ENCODE data around the gene ABTB2. TPM values are rescaled to one million over a fixed set of nuclear protein-coding genes. Genes with fewer than 3 reads are reported as not detected.
"Not testable (repeated sequence)": the region's sequence is repeated elsewhere in the genome, so short reads cannot be mapped to it uniquely, and the experiment has no call there.

The ABTB2 gene
- total RNA-seq, 6 donors from 2014 or later, result 1.4 to 6.8 (median 4.7) TPM

- no peak for ATAC-seq (ENCODE audit: low FRiP score in 2 of 2)
- TF ChIP-seq POLR2A (IDR thresholded peaks at IDR 0.05), result no peak
- no peak for TF ChIP-seq CTCF (IDR thresholded peaks at IDR 0.05)
- no peak for TF ChIP-seq EP300 (IDR thresholded peaks at IDR 0.05)
- no peak for TF ChIP-seq POLR2AphosphoS5 (IDR thresholded peaks at IDR 0.05)
- no peak for DNase-seq
- H3K36me3 ChIP-seq, result no peaks in the 10 kb centered on the region
- H3K9me3 ChIP-seq, result peaks cover 0 to 12% (median 9%) of the 10 kb centered on the region in 4 donors
- H3K4me1 ChIP-seq, result no peaks in the 10 kb centered on the region
- H3K27ac ChIP-seq, result no peak overlapping the region
- no peaks in the 10 kb centered on the region for H3K27me3 ChIP-seq
- H3K4me3 ChIP-seq, result no peak overlapping the region
- WGBS, 2 donors, result 82 to 89% methylated on average over 5 to 6 of the region's 6 CpGs
Measured at GRCh38 chr11:34394771-34395300, 37.0 kb upstream of the ABTB2 start.

- H3K4me3 ChIP-seq, result no peak overlapping the region
- H3K27ac ChIP-seq, result no peak overlapping the region
- H3K4me1 ChIP-seq, result no peaks in the 10 kb centered on the region
- TF ChIP-seq CTCF (IDR thresholded peaks at IDR 0.05) (no peak), POLR2AphosphoS5 (IDR thresholded peaks at IDR 0.05) (no peak), EP300 (IDR thresholded peaks at IDR 0.05) (no peak), POLR2A (IDR thresholded peaks at IDR 0.05) (no peak)
- DNase-seq, result no peak
- WGBS, 2 donors, result 97% methylated on average over 1 of the region's 1 CpG
- no peaks in the 10 kb centered on the region for H3K9me3 ChIP-seq
- H3K36me3 ChIP-seq, result no peaks in the 10 kb centered on the region
- H3K27me3 ChIP-seq, result no peaks in the 10 kb centered on the region
- ATAC-seq (ENCODE audit: low FRiP score in 2 of 2), result no peak
Measured at GRCh38 chr11:34387653-34388052, 29.8 kb upstream of the ABTB2 start.

GRCh38 chr11:34386356-34386755, 28.5 kb upstream of the ABTB2 start:
- H3K4me3 ChIP-seq; DNase-seq; H3K36me3 ChIP-seq; H3K9me3 ChIP-seq; H3K27ac ChIP-seq; H3K27me3 ChIP-seq; H3K4me1 ChIP-seq; ATAC-seq (ENCODE audit: low FRiP score in 2 of 2): not testable (repeated sequence)
- WGBS, 2 donors, result 61 to 82% methylated on average over 2 of the region's 2 CpGs

- peaks cover 0 to 7% (median under 1%) of the 10 kb centered on the region in 4 donors for H3K9me3 ChIP-seq
- no peak overlapping the region for H3K4me3 ChIP-seq
- H3K4me1 ChIP-seq, result no peaks in the 10 kb centered on the region
- TF ChIP-seq POLR2A (IDR thresholded peaks at IDR 0.05) (no peak), POLR2AphosphoS5 (IDR thresholded peaks at IDR 0.05) (no peak), EP300 (IDR thresholded peaks at IDR 0.05) (no peak), CTCF (IDR thresholded peaks at IDR 0.05) (no peak)
- H3K27ac ChIP-seq, result no peak overlapping the region
- no peak for ATAC-seq (ENCODE audit: low FRiP score in 2 of 2)
- DNase-seq, result no peak
- H3K27me3 ChIP-seq, result no peaks in the 10 kb centered on the region
- no peaks in the 10 kb centered on the region for H3K36me3 ChIP-seq
- WGBS, 2 donors, result 53 to 69% methylated on average over 5 of the region's 5 CpGs
Measured at GRCh38 chr11:34382532-34383276, 24.9 kb upstream of the ABTB2 start.

GRCh38 chr11:34381775-34382174, 24.0 kb upstream of the ABTB2 start:
- H3K36me3 ChIP-seq, result no peaks in the 10 kb centered on the region
- no peak for DNase-seq
- peaks cover 7 to 14% (median 10%) of the 10 kb centered on the region in 4 donors for H3K9me3 ChIP-seq
- ATAC-seq (ENCODE audit: low FRiP score in 2 of 2), result no peak
- WGBS, 2 donors, result 93 to 100% methylated on average over 1 of the region's 1 CpG
- no peaks in the 10 kb centered on the region for H3K27me3 ChIP-seq
- no peaks in the 10 kb centered on the region for H3K4me1 ChIP-seq
- H3K27ac ChIP-seq, result no peak overlapping the region
- no peak overlapping the region for H3K4me3 ChIP-seq
- TF ChIP-seq POLR2A (IDR thresholded peaks at IDR 0.05) (no peak), CTCF (IDR thresholded peaks at IDR 0.05) (no peak), POLR2AphosphoS5 (IDR thresholded peaks at IDR 0.05) (no peak), EP300 (IDR thresholded peaks at IDR 0.05) (no peak)

Measured in upper lobe of left lung (tissue), 6 donors.